KOPT-K1 (cell line): ENCODE results near the gene NEDD9.

ENCODE experiments used
- H3K27ac ChIP-seq: fragments of 200-600 bp; sonication (generic); 2 replicates; pipeline ENCODE4 v1.5.1; 2016; ENCODE audit warnings: antibody characterized with exemption, mild to moderate bottlenecking, low read depth, low read length; ENCODE audit not compliant: poor library complexity, severe bottlenecking
- H3K36me3 ChIP-seq: fragments of 200-600 bp; sonication (generic); 2 replicates; pipeline ENCODE4 v1.5.1; 2017; ENCODE audit warnings: antibody characterized with exemption, mild to moderate bottlenecking, low read length, moderate library complexity; ENCODE audit not compliant: insufficient read depth
- H3K9me3 ChIP-seq: fragments of 200-600 bp; sonication (generic); 2 replicates; pipeline ENCODE4 v1.5.1; 2017; ENCODE audit warnings: antibody characterized with exemption, low read length, mild to moderate bottlenecking; ENCODE audit not compliant: insufficient read depth, poor library complexity, severe bottlenecking

The NEDD9 gene

GRCh38 chr6:11232193-11232769, at the start of gene NEDD9:
Gene NEDD9 (minus strand): TSS chr6:11232668. CDS start chr6:11232515, 153 bp downstream.
- peak within 1 kb of the TSS; percentile 95 for H3K27ac ChIP-seq
- H3K9me3 ChIP-seq, result no peaks in the 10 kb centered on the region
- no peaks in the 10 kb centered on the region for H3K36me3 ChIP-seq

GRCh38 chr6:11282245-11282644, 49.8 kb upstream of the NEDD9 start:
- H3K27ac ChIP-seq, result no peak overlapping the region
- no peaks in the 10 kb centered on the region for H3K9me3 ChIP-seq
- H3K36me3 ChIP-seq, result no peaks in the 10 kb centered on the region

GRCh38 chr6:11280394-11280793, 47.9 kb upstream of the NEDD9 start:
- H3K36me3 ChIP-seq, result no peaks in the 10 kb centered on the region
- no peaks in the 10 kb centered on the region for H3K9me3 ChIP-seq
- no peak overlapping the region for H3K27ac ChIP-seq

- no peaks in the 10 kb centered on the region for H3K36me3 ChIP-seq
- no peak overlapping the region for H3K27ac ChIP-seq
- no peaks in the 10 kb centered on the region for H3K9me3 ChIP-seq
These were observed 46.8 kb upstream of the NEDD9 start for GRCh38 chr6:11279284-11279689.

GRCh38 chr6:11278207-11278559, 45.7 kb upstream of the NEDD9 start:
- H3K27ac ChIP-seq, result no peak overlapping the region
- no peaks in the 10 kb centered on the region for H3K36me3 ChIP-seq
- no peaks in the 10 kb centered on the region for H3K9me3 ChIP-seq

- no peak overlapping the region for H3K27ac ChIP-seq
- no peaks in the 10 kb centered on the region for H3K9me3 ChIP-seq
These were observed 45.1 kb upstream of the NEDD9 start for GRCh38 chr6:11277275-11278206.

GRCh38 chr6:11276911-11277274, 44.4 kb upstream of the NEDD9 start:
- no peak overlapping the region for H3K27ac ChIP-seq

More at GRCh38 chr6:11277275-11278206, 45.1 kb upstream of the NEDD9 start:
- H3K36me3 ChIP-seq, result no peaks in the 10 kb centered on the region

GRCh38 chr6:11276228-11276627, 43.8 kb upstream of the NEDD9 start:
- Histone ChIP-seq H3K36me3 (no peaks in the 10 kb centered on the region), H3K27ac (no peak overlapping the region), H3K9me3 (no peaks in the 10 kb centered on the region)

More at GRCh38 chr6:11276911-11277274, 44.4 kb upstream of the NEDD9 start:
- no peaks in the 10 kb centered on the region for H3K36me3 ChIP-seq
- no peaks in the 10 kb centered on the region for H3K9me3 ChIP-seq

- peak overlapping the region; percentile 18 for H3K27ac ChIP-seq
- H3K36me3 ChIP-seq, result no peaks in the 10 kb centered on the region
- H3K9me3 ChIP-seq, result no peaks in the 10 kb centered on the region
These were observed 43.1 kb upstream of the NEDD9 start for GRCh38 chr6:11275598-11275997.

- H3K36me3 ChIP-seq, result no peaks in the 10 kb centered on the region
- H3K27ac ChIP-seq, result no peak overlapping the region
- no peaks in the 10 kb centered on the region for H3K9me3 ChIP-seq
These were observed 41.1 kb upstream of the NEDD9 start for GRCh38 chr6:11273406-11274065.

- H3K9me3 ChIP-seq, result no peaks in the 10 kb centered on the region
- H3K27ac ChIP-seq, result no peak overlapping the region
These were observed 40.2 kb upstream of the NEDD9 start for GRCh38 chr6:11272491-11273192.

GRCh38 chr6:11271228-11272020, 39.0 kb upstream of the NEDD9 start:
- Histone ChIP-seq H3K27ac (no peak overlapping the region), H3K36me3 (no peaks in the 10 kb centered on the region), H3K9me3 (no peaks in the 10 kb centered on the region)

More at GRCh38 chr6:11272491-11273192, 40.2 kb upstream of the NEDD9 start:
- no peaks in the 10 kb centered on the region for H3K36me3 ChIP-seq

- no peak overlapping the region for H3K27ac ChIP-seq
- no peaks in the 10 kb centered on the region for H3K36me3 ChIP-seq
- no peaks in the 10 kb centered on the region for H3K9me3 ChIP-seq
These were observed 37.9 kb upstream of the NEDD9 start for GRCh38 chr6:11270030-11271027.
